NCI-H2227 (cell line): ENCODE measurements around the gene SSUH2.

ENCODE experiments used
- DNase-seq: peaks from one replicate; lab custom pipeline; 2025; ENCODE audit not compliant: unreplicated experiment; lab: John Stamatoyannopoulos, UW

Gene SSUH2

GRCh38 chr3:8618950-8619349 is 25.6 kb downstream of the SSUH2 start:
- no peak for DNase-seq

GRCh38 chr3:8617921-8618320 is 26.7 kb downstream of the SSUH2 start:
- no peak for DNase-seq

- DNase-seq = no peak
Observed at GRCh38 chr3:8610951-8611350, 33.6 kb downstream of the SSUH2 start.

GRCh38 chr3:8608791-8609467 is 35.7 kb downstream of the SSUH2 start:
- no peak for DNase-seq

GRCh38 chr3:8608041-8608790 is 36.4 kb downstream of the SSUH2 start:
- no peak for DNase-seq

- DNase-seq = no peak
Observed at GRCh38 chr3:8607234-8608040, 37.2 kb downstream of the SSUH2 start.

- no peak for DNase-seq
Observed at GRCh38 chr3:8606701-8607231, 37.8 kb downstream of the SSUH2 start.

- no peak for DNase-seq
Observed at GRCh38 chr3:8604988-8605387, 39.6 kb downstream of the SSUH2 start.

- no peak for DNase-seq
Observed at GRCh38 chr3:8604006-8604405, 40.6 kb downstream of the SSUH2 start.

- DNase-seq = no peak
Observed at GRCh38 chr3:8603115-8603710, 41.4 kb downstream of the SSUH2 start.

GRCh38 chr3:8600457-8600856 is 44.1 kb downstream of the SSUH2 start:
- DNase-seq = no peak

- no peak for DNase-seq
Observed at GRCh38 chr3:8599146-8599545, 45.5 kb downstream of the SSUH2 start.

GRCh38 chr3:8597219-8597853 is 47.3 kb downstream of the SSUH2 start:
- DNase-seq = no peak

GRCh38 chr3:8596321-8597218 is 48.0 kb downstream of the SSUH2 start:
- no peak for DNase-seq

GRCh38 chr3:8595695-8596115 is 48.9 kb downstream of the SSUH2 start:
- no peak for DNase-seq

- DNase-seq = no peak
Observed at GRCh38 chr3:8595252-8595651, 49.3 kb downstream of the SSUH2 start.

GRCh38 chr3:8593021-8593827 is 51.4 kb downstream of the SSUH2 start:
- DNase-seq = no peak

GRCh38 chr3:8589880-8590556 is 54.6 kb downstream of the SSUH2 start:
- DNase-seq = no peak
